Stimulated activated CD4-positive, alpha-beta T cell treated with anti-CD3 and anti-CD28 coated beads, Interleukin-1b, Interleukin-23, amount 100 ng/mL, for 24 hours (primary cell): ENCODE measurements around the gene FGA.
"Not testable (repeated sequence)": the region's sequence is repeated elsewhere in the genome, so short reads cannot be mapped to it uniquely, and the experiment has no call there.

Experiments used
- DNase-seq, 4 experiments: peaks; one replicate each; pipeline ENCODE4 v3.0.0-alpha.2; 2020; ENCODE audit warnings: low read depth in 4 of 4, low spot score in 1 of 4

FGA gene

DNA sequence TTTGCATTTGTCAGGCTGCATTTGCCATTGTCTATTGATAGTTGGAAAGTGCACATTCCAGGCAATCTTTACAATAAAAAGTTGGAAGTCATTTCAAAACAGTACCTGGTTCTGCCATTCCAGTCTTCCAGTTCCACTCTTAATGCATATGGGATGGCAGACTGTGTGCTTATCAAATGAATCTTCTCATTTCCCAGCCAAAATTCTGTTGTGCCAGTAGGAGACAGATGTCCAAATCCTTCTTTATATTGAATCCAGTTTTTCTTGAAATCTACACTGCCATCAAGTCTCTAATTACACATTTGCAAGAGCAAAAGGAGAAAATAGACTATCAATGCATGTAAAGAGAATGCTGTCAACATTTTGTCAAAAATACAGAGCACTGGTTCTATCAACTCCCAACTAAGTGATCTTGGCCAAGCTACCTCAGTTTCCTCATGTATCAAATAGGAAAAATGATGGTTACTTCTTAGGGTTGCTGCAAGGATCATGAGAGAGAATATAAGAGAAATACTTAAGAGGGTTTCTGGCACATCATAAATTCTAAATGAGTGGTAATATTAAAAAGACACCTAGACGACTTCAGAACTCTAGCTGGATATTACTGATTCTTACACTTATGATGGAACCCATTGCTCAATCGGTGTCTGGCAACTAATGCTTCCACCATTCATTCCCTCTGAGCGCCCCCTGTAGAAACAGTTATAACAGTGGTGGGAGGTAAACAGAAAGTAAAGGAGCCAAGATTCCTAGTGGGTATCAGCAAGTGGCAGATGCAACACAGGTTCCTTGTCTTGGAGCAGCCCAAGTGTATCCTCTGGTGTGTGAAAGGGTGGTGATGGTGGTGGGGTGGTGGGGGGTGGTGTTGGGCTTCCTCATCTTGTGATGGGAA lies 18.1 kb upstream of the FGA start:
- no peak for DNase-seq

GRCh38 chr4:154606728-154607723 lies 16.5 kb upstream of the FGA start:
- no peak for DNase-seq

DNA sequence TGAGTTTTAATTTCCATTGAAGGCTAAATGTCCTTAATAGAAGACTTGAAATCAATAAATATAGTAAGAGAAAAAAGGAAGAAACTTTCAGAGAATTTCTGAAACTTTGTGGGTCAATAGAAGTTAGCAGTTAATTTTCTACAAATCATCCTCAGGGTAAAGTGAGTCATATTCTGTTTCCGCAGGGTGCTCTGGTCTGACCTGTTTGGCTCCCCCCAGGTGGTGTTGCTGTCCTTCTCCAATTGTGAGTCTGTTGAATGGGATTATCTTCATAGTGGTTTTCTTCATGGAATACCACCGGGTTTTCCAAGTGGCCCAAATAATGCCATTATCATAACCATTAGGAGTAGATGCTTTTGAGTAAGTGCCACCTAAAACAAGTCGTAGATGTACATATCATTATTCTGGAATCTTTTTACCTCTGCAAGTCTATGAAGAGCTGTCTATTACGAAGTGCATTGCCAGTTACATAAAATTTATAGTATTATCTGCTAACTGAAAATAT lies 14.2 kb upstream of the FGA start:
- no peak for DNase-seq

GRCh38 chr4:154603033-154603943 lies 12.7 kb upstream of the FGA start:
- DNase-seq = no peak

DNA sequence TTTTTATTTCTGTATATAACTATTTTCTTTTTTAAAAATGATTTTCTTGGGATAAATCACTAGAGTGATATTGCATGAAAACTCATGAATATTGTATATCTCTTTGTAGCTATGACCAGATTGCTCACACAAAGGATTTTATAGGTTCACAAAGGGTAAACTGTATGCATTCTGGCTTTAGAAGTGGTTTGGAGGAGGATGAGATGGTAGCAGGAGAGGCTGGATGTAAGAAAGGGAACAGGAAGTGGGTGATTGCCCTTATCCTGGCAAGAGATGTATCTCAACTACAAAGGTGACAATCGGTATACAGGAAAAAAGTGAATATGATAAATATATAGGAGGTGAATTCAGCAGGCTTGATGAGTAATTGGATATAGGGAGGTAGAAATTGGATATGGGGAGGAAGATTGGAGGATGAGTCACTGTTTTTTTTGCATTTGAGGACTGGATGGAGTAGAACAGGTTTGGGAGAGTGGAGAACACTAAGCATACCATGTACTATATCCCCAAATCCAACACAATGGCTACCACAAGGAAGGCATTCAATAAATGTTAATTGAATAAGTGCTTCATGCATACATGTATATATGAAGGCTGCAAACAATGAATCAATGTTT lies 12.0 kb upstream of the FGA start:
- DNase-seq = no peak

DNA sequence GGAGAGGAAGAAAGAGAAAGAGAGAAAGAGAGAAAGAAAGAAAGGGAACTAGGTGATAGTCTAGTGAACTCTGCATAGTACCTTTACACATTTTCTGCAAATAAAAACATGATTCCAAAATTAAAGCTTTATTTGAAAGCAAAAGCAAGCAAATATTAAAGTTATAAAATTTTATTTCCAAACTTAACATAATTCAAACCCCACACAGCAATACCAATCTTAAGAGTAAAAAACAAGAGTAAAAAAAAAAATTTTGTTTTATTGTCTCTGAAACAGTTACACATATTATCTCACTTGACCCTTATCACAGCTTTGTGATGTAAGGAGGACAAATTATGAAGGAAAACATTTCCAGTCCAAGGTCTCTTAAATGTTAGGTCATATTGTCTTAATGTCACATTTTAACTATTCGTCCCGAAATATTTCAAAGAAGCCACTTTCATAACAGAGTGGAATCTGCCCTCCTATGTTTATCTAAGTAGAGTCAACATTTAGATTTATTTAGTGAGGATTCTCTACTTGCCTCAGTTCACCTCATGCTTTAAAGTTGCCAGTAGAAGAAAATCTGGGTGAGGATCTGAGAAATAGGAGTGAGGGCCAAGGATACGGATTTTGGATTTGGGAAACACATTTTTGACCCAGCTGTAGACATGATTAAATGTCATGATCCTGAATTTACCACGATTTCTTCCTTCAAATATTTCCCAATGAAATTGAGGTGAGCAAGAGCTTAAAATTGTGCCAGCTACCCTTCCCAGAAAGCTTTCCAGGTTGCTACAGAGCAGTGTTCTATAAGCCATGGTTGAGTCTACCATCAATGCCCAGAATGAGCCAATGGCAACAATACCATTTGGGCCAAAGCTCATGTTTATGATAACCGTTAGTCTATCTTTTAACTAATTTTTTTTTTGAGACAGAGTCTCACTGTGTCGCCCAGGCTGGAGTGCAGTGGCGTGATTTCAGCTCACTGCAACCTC lies 7.5 kb upstream of the FGA start:
- no peak for DNase-seq

GRCh38 chr4:154597281-154597680 lies 6.7 kb upstream of the FGA start:
- not testable (repeated sequence) for DNase-seq

DNA sequence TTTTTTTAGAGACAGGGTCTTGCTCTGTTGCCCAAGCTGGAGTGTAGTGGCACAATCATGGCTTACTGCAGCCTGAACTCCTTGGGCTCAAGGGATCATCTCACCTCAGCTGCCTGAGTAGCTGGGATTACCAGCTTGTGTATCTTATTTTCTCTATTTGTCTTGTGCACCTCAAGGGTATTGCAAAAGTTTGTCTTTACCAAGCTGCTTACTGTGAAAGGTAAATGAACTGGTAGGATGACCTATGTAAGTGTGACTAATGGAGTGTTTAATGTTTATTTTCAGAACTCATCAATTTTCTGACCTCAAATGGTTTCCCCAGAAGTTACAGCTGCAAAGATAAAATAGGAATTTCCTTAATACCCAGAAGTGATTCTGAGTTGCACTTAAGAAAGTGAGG lies 5.3 kb upstream of the FGA start:
- DNase-seq = no peak

DNA sequence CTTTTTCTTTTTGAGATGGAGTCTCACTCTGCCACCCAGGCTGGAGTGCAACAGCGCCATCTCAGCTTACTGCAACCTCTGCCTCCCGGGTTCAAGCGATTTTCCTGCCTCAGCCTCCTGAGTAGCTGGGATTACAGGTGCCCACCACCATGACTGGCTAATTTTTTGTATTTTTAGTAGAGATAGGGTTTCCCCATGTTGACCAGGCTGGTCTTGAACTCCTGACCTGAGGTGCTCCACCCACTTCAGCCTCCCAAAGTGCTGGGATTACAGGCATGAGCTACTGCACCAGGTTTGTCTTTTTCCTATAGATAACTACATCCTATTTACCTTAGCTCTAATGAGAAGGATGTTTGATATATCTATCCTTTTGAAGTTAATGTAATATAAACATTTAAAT lies 3.8 kb upstream of the FGA start:
- not testable (repeated sequence) for DNase-seq

GRCh38 chr4:154593868-154594267 lies 3.3 kb upstream of the FGA start:
- no peak for DNase-seq

DNA sequence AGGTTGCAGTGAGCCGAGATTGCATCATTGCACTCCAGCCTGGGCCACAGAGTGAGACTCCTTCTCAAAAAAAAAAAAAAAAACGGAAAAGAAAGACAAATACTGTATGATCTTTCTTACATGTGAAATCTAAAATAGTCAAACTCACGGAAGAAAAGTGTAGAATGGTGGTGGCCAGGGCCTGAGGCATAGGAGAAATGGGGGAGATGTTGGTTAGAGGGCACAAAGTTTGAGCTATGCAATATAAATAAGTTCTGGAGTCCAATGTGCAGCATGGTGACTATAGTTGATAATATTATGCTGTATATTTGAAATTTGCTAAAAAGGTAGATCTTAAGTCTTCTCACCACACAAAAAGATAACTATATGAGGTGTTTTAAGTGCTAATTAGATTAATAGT lies 1.3 kb upstream of the FGA start:
- DNase-seq = no peak

GRCh38 chr4:154589296-154590197 lies 995 bp downstream of the FGA start:
- no peak for DNase-seq

DNA sequence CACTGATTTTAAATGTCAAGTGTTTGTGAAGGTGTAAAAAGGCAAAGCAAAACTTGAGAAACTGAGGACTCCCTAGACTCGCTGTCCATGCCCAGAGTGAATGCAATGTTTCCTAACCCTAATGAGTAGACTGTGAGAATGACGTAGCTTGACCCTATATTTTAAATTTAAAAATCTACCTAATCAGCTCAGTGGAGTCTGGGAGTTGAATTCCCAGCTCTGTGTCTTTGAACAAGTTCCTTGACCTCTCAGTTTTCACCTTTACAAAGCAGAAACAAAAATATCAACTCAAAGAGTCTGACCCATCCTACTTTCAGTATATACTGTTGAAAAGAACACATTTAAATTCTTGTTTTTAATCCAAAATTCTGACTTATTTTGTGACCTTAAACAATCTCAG lies 2.3 kb downstream of the FGA start:
- no peak for DNase-seq

DNA sequence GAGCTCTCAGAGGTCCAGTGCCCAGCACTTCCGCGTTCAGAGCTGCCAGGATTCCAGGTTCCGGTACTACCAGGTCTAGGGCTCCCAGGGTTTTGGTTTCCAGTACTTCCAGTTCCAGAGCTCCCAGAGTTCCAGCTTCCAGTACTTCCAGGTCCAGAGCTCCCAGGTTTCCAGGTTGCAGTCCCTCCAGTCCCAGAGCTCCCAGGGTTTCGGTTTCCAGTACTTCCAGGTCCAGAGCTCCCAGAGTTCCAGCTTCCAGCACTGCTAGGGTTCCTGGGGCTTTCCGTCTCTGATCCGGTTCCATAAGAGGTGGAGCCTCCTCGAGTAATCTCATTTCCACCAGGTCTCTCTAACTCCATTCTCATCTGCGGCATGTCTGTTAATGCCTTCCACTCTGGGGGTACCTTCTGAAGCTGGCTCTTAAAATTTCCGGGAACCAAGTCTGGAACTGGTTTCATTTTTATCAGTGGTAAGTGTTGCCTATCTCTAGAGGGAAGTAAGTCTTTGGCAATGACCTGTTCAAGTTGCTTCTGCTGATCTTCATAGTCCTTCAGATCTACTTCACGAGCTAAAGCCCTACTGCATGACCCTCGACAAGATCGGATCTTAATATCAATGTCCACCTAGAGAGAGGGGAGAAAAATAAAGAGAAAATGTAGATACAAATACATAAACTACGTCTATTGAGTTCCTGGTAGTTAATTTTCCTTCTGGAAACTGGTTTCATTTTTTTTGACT lies 4.1 kb downstream of the FGA start:
- no peak for DNase-seq

DNA sequence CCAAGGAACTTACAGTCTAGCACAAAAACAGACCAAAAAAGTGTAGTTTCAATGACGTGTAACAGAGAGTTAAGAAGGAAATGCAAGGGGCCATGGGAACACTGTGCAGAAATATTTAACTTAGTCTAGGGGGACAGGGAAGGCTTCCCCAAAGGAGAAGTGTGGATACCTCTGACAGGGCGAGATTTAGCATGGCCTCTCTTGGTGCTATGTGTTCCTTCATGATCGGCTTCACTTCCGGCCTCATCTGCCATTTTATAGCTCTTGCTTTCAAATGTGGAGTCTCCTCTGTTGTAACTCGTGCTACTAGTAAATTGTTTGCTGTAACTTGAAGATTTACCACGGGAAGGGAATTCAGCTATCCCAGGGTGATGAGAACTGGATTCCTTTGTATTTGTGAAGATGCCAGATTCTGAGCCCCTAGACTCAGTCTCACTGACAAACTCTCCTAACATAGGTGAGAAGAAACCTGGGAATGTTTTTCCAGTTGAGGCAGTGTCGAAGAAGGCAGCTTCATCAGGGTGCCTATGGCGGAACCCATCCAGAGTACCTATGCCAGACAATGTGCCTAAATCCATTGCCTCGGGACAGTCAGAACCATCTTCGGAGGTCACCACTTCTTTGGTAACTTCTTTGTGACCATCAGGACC lies 5.0 kb downstream of the FGA start:
- no peak for DNase-seq

DNA sequence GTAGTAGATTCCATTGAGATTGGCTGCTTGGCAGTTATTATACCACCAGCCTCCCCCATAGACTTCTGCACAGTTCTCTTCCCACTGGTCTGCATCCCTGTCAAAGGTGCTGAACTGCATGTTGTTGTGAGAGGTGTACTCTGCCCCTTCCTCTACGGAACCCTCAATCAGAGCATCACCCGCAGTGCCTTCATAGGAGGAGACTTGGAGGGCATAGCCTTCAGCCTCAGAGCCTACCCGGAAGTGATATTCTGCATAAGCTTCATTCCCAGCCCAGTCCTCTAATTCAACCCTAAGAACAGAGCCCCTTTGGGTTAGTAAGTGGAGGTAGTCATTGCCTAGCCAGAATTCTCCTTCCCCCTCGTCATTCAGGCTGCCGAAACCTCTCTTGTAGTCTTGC lies 6.3 kb downstream of the FGA start:
- DNase-seq = no peak

DNA sequence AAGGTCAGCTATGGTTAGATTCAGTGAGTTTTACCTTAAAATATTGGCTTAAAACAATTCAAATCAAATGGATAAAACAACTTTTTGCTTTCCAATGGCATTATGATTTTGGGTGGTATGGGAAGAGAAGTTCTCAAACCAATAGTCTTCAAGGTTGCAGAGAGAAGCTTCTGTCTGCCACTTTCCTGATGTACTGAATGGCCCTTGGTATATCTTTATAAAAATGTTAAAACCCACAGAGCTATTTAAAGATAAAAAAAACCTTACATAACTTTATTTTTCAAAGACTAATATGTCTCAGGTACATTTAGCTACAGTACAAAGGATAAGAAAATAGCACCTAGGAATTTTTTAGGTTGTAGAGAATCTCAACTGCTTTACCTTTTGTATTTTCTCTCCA lies 6.9 kb downstream of the FGA start:
- DNase-seq = no peak
